Fibroblast of lung (primary cell): ENCODE data around the gene NUP210.

Experiments
- CTCF ChIP-seq, 2 donors: IDR thresholded peaks in 1 of 2; conservative IDR thresholded peaks in 1 of 2; 1 replicate in 1 of 2; 2 replicates in 1 of 2; pipeline ENCODE4 v1.5.1; 2011 to 2012; ENCODE audit warnings: low read length in 2 of 2, control low read depth in 1 of 2, inconsistent platforms in 1 of 2, low read depth in 1 of 2, mild to moderate bottlenecking in 1 of 2
- EZH2 ChIP-seq: IDR thresholded peaks from 2 replicates; pipeline ENCODE4 v1.5.1; 2012; ENCODE audit warnings: low read length, control low read depth, mild to moderate bottlenecking; ENCODE audit errors: missing control alignments

- no peak for TF ChIP-seq CTCF (conservative IDR thresholded peaks at IDR 0.05 in 1 of 2, IDR thresholded peaks at IDR 0.05 in 1 of 2; ENCODE audit: low read depth in 1 of 2, low read length in 2 of 2)
- TF ChIP-seq EZH2, result no peak
Measured at GRCh38 chr3:13280122-13280790, 139.9 kb downstream of the NUP210 start.
